HG03108 (cell line): ENCODE measurements around the gene MSANTD1.

Experiments used
- ATAC-seq: cut with Tn5 transposase; IDR thresholded peaks from one replicate; pipeline ENCODE4 v1.9.1; 2021; ENCODE audit warnings: moderate library complexity; ENCODE audit not compliant: unreplicated experiment

Gene MSANTD1

DNA sequence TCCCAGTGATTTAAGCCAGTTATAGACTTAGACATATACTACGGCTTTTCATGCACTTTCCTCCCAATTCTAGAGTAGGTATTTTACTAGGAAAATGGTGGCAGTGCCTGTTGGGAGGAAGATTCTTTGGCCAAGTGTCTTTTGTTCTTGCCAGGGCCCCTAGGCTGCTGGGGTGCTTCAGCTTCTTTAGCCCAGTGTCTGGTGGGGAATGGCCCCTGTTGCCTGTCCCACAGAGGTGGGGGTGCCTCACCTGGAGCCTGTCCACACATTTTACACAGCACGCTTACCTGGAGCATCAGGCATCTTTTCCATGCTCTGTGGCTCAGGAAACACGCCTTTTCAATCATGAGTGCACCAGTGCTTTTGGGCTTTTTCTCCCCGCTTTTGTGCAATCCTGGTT lies 33.2 kb upstream of the MSANTD1 start:
- ATAC-seq = no peak

DNA sequence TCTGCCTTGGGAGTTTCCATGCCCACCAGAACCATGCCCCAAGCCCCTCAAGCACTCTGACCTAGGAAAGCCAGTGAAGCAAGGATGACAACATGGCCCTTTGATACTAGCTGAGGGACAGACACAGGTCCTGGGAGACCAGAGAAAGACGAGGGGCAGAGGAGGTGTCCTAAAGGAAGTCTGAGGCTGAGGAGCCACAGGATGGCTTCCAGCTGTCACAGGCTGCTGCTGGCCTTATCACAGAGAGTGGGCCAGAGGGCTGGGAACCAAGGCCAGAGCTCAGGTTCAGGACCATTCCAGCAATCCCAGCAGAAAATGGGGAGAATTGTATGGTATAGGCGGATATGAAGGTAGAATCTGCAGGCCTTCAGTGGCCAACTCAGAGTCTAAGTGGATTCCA lies 31.7 kb upstream of the MSANTD1 start:
- no peak for ATAC-seq

DNA sequence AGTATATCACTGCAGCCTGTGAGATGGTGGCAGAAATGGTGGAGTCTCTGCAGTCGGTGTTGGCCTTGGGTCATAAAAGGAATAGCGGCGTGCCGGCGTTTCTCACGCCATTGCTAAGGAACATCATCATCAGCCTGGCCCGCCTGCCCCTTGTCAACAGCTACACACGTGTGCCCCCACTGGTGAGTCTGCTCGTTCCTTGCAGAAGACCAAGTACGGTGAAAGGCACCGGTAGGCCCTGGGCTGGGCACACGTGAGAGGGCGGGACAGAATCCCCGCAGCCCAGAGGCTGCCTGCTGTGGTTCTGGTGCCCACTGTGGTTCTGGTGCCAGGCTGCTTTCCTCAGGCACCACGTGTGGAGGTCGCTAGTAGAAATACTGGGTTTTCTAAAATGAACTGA lies 31.2 kb upstream of the MSANTD1 start:
- ATAC-seq = no peak

DNA sequence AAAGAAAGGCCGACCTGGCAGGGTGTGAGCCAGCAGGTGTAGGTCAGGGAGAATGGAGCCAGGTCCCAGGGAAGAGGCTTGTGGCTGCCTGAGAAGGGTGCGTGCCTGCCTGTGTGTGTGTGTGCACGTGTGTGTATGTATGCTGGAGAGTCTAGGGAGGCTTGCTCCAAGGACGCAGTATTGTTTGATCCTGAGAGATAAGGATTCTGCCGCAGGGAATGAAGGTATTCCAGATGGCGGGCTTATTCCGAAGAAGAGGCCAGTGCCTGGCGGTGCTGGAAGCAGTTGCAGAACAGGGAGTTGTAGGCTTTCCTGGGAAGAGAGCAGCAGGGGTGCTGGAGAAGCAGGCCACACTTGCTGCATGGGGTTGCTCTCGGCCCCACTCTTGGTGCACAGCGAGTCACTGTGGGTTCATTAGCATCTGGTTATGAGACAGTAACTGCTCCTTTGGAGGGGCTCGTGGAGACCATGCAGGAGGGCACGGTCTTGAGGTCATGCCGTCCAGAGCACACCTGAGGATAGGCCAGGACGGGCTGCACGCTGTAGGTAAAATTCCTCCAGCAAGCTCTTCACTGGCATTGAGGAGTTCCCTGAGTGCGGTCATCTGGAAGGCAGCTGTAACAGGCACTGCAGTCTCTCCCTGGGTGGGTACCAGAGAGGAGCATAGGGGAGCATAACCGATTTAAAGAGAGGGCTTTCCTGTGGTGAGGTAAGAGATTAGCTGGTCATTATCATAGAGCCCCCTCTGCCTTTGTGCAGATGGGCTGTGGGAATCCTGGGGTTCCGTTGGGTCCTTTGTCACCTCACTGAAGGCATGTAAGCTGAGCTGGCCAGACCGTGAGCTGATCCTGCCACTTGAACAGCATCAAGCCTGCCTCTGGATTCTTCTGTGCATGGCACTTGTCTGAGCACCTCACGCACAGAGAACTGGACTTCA lies 29.9 kb upstream of the MSANTD1 start:
- no peak for ATAC-seq

DNA sequence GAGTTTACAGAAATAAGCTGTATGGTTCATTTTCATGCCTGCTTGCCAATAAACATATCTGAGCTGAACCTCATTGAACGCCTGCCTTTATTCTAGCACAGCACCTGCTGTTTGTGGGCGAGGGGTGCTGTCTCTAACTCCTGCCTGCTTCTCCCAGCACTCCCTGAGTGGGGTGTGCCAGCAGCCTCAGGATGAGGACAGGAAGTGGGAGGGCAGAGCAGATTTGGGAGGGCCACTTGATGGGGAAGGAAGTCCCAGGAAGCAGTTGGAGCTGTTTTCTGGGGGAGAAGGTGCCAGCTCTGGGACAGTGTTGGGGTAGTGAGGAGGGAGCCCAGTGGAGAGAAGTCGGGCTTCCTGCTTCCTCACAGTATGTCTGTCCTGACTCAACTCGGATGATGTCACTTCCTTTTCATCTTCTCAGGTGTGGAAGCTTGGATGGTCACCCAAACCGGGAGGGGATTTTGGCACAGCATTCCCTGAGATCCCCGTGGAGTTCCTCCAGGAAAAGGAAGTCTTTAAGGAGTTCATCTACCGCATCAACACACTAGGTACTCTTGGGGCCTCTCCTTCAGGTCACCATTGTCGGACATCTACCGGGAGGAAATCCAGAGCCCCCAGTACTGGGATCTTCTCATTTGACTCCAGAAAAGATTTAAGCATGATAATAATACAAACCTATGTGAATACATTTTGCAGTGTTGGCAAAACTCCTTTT lies 29.0 kb upstream of the MSANTD1 start:
- ATAC-seq = no peak

DNA sequence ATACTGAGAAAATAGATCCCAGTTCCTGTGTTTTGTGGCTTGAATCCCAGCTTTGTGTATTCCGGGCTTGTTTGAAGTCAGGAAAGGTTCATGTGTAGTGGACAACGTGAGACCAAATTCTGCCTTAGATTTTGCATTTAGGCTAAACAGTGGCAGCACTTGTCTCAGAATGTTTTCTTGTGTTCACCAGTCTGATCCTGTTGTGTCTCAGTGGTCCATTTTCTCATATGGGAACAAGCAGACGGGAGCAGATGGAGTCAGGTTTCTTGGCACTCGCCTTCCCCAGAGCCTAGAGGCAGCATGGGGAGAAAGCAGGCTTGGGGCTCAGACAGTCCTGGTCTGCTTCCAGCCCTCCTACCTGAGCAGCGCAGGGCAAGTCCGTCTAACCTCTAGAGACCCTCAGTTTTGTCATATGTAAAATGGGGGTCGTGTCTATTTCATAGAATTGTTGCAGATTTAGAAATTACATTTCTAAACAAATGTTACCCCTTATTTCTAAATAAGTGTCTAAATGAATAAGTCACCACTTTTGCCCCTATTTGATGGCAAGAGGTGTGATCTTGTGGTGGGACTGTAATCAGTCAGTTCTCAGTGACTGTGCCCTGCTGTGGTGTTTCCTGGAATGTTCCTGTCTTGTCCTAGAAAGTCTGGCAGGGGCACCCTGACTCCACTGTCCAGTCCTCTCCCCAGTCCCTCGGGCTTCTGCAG lies 28.3 kb upstream of the MSANTD1 start:
- ATAC-seq = no peak

DNA sequence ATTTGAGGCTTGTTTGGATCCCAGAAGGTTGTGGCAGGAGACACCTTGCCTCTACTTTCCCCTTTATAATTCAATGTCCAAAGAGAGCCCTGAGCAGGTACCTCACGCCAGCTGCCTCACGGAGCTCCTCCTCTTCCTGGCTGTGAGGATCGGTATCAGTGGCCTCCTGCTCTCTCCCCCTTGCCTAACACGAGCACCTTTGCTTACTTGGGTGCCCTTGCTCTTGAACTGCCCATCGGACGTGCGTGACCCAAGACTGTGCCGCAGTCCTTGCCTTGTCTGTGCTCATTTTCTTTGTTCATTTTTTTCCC lies 27.8 kb upstream of the MSANTD1 start:
- no peak for ATAC-seq

DNA sequence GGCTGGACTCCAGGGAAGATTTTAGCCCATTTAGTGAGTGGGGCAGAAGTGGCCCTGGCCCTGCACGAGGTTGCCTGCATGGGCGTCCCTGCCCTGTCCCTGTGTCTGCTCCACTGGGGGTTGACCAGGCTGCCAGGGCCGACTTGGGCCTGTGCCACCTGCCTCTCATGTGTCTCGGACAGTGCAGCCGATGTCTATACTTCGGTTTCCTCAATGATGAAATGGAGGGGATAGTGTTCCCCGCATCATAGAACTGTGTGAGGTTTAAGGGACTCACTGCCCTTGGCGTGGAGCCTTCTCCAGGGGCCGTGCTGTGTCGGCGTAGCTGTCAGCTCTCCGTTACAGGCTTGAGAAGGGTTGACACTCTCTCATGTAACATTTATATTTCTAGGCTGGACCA lies 27.0 kb upstream of the MSANTD1 start:
- ATAC-seq = no peak

DNA sequence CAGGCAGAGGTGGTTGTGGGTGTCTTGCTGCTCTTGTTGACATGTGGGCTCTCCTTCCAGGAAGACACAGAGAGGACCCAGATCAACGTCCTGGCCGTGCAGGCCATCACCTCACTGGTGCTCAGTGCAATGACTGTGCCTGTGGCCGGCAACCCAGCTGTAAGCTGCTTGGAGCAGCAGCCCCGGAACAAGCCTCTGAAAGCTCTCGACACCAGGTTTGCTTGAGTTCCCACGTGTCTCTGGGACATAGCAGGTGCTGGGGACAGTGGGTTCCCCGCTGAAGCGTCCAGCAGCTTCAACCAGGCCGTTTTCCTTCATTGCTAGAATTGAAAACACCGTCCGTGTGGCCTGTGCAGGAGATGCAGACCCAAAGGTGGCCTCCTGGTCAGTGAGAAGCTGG lies 25.6 kb upstream of the MSANTD1 start:
- no peak for ATAC-seq

DNA sequence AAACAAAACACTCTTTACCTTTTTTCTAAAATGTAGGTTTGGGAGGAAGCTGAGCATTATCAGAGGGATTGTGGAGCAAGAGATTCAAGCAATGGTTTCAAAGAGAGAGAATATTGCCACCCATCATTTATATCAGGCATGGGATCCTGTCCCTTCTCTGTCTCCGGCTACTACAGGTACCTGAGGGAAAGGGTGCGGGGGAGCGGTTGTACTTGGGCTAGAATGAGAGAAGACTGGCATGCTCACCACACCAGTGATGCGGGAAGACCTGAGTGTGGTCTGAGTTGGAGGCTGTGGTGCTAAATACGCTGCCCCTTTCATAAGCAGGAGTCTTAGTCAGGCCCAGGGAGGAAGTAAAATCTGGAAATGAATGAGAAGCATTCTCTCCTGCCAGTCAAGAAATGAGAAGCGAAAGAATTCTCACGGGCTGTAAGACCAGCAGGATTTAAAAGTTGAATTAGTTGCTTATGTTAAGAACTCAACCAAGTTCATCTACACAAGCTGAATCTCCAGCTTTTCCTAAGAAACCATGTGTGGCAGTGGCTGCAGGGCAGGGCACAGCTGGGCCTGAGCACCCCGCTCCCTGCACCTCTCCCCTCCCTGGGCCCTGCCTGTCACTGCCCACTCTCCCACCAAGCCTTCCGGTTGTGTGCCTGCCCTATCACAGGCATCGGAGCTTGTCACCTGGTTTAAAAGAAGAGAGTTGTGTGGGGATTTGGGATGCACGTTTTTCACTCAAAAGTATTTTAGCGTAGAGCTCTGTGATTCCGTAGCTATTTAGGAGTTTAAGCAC lies 24.8 kb upstream of the MSANTD1 start:
- no peak for ATAC-seq

DNA sequence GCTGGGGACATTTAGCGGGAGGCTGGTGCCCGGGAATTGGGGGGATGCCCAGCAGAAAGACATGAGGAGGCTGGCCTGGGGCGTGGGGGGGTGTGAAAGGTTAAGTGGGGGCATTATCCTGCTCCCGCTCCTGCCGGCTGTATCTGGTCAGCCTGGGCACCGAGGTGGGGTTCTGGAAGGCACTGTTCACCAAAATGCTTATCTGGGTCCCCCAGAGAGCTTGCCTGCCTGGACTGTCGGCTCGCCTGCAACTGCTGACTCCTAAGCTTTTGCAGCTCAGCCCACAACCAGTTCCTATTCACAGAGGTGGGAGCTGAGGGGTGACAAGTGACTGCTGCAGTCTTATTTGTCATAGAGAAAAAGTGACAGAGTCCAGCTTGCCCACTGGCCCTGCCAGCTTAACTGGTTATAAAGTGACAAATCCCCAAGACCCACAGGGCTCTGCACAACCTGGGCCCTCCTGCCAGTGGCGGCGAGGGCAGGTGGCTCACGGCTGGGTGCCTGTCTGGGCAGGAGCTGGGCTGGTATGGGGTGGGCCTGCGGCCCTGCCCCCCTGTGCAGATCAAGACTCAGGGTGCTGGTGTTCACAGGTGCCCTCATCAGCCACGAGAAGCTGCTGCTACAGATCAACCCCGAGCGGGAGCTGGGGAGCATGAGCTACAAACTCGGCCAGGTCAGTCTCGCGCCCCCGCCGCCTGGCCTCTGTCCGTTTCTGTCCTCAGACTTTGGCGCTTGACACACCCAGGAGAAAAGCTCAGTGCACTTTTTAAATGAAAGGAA lies 23.7 kb upstream of the MSANTD1 start:
- ATAC-seq = no peak

DNA sequence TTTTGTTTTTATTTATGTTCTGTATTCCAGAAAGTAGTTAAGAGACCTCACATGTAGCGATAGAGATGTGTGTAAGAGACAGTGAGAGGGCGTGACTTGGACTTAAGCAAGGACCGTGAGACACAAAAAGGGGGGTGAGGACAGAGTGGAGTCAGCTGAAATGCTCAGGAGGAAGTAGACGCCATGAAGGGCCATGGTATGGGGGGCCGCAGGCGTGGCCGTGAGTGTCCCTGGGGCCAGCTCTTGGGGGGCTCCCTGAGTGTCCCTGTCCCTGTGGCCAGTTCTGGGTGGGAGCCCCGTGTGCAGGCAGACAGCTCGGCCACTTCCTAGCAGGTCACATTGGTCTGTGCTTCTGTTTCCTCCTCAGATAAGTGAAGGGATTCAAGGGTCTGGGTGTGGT lies 23.0 kb upstream of the MSANTD1 start:
- ATAC-seq = no peak

DNA sequence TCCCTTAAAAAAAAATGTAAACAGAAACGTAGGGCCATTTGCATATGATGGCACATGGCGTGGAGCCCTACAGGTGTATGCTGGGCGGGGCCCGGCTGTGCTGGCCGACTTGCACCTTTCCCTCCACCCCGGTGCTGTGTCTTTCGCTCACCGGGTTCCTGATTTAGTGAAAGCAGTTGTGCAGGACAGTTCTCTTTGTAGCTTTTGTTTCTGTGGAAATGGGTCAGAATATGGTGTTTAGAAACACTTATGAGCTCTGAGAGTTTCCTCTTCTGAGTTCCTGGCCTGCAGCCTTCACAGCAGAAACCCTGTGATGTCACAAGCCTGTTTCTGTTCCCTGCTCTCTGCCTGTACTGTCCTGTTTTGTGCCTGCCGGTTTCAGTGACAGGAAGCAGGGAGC lies 22.5 kb upstream of the MSANTD1 start:
- no peak for ATAC-seq

DNA sequence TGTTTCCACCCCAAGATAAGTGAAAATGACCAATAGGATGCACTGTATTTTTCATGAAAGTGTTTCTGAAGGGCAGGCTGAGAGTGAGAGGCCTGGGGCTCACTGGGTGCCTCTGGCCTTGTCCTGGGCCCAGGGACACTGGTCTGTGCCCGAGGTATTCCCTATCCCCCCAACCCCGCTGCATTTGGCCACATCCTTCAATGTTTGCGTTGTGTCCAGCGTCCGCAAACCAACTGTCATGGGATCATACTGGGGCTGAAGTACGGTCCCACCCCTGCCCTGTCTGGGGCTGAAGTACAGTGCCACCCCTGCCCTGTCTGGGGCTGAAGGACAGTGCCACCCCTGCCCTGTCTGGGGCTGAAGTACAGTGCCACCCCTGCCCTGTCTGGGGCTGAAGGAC lies 22.0 kb upstream of the MSANTD1 start:
- no peak for ATAC-seq

DNA sequence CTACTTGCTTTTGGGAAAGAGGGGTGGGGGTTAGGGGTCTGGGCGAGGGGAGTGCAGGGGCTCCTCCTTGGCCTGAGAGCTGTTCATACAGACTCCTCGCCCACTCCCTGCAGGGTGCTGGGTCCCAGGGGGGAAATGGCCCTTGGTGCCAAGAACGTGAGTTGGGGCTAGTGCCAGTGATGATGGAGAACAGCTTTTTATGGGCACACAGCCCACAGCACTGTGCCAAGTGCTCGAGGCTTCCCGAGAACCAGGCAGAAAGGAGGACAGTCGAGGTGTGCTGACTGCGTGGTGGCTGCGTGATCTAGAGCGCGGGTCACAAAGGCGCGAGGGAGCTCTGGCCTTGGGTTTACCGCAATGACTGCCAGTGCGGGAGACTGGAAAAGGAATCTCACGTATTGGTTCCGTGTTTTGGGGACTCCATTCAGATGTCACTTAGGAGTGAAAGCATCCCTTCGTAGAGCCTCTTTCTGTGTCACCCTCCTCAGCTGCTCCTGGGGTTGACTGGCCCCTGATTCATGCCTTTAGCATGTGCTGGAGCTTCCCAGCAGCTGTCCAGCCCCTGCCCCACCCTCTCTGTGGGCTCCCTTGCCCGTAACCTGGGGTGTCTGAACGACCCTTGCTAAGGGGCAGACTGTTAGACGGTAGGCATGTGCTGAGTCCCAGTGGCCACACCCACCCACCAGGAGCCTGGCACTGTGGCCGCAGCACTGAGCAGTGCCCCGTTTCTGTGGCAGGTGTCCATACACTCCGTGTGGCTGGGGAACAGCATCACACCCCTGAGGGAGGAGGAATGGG lies 20.9 kb upstream of the MSANTD1 start:
- no peak for ATAC-seq

DNA sequence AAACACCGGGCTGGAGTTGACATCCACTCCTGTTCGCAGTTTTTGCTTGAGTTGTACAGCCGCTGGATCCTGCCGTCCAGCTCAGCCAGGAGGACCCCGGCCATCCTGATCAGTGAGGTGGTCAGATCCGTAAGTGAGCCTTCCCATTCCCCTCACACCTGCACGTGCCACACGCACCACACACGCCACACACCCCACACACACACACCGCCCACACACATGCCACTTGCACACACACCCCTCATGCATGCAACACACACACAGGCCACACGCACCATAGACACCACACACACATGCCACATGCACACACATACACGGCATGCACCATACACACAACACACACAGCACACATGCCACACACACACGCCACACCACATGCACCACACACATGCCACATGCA lies 20.1 kb upstream of the MSANTD1 start:
- no peak for ATAC-seq

DNA sequence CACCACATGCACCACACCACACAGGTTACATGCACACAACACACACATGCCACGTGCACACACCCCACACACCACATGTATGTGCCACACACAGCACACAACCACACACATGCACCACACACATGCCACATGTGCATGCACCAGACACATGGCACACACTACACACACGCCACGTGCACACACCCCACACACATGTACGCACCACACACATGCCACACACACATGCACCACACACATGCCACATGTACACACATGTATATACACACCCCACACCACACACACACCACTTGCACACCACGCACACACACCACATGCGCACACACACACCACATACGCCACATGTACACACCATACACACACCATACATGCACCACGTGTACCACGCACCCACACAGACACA lies 19.6 kb upstream of the MSANTD1 start:
- no peak for ATAC-seq

DNA sequence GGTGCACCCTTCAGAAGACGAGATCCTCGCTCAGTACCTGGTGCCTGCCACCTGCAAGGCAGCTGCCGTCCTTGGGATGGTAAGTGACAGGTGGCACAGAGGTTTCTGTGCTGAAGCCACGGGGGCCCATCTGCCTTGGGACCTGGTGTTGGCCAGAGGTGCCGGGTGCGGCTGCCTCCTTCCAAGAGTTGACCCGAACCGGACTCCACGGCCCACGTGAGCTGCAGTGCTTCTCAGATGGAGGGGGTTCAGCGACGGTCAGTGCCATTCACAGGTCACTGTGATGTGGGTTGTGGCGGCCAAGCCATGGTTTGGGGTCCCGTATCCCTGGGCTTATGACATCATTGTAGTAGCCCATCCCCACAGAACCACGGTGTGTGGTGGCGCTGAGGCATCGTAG lies 19.0 kb upstream of the MSANTD1 start:
- ATAC-seq = no peak

DNA sequence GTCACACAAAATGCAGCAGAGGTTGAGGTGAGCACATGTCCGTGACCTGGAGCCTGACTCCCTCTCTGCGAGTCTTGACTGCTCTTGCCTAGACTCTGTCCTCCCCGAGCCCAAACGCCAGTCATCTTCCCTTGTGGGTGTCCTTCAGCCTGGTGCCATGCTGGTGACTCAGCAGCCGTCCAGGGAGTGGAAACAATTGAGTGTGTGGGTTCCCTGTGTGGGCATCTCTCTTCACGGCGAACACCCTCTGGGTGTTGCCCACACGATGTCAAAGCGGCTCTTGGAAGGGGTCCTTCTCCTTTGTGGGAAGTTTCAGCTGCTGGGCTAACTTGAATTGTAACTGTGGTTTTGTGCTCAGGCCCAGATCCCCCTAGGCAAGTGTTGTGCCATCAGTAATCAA lies 17.5 kb upstream of the MSANTD1 start:
- no peak for ATAC-seq

DNA sequence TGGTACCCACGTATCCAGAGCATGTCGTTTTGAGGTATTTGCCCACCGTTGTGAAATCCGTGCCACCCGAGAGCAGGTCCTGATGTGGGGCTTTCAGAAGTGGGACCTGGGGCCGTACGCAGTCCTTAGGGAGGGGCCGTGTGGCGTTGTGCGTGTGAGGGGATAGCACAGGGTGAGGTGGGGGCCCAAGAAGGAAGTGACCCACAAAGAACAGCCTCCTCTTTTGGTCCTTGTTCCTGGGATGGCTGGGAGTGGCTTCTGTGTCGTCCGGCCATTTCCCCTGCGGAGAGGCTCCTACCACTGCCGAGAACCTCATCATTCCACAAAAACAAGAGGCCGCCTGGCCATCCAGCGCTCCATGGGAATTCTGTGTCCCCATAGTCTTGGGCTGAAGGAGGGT lies 17.0 kb upstream of the MSANTD1 start:
- no peak for ATAC-seq
